Measurements from ENCODE around the gene STX1B.

Gene STX1B

DNA sequence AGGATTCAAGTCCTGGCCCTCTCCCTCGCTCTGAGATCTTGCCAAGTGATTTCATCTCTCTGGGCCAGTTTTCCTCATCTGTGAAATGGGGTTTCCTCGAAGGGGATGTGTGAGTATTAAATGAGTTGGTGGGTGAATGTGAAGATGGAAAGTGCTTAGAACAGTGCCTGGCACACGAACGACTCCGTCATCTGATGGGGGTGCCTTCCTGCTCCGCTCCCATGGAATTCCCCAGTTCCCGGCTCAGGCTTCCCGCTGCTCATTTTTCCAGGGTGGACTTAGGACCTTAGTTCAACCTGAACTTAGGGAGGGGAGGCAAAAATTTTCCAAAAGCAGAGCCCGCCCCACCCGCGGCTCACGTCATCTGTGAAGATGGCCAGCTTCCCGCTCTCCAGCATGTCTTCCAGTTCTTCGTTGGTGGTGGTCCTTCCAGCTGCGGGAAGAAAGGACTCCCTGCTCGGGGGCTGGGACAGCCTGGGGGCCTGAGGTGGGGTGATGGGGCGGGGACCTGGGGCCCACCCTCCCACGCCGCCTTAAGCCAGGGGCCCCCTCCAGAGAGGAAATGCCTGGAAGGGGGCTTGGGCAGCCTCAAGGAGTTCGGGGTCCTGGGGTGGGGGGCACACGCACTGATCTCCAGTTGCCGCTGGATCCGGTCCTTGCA lies 14.0 kb downstream of the STX1B start:
- DNase-seq (ENCODE audit: low read depth), result no peak

- no peak for DNase-seq (ENCODE audit: low read depth)
Measured at GRCh38 chr16:30995927-30996323, 14.5 kb downstream of the STX1B start.

- DNase-seq (ENCODE audit: low read depth), result no peak
Measured at GRCh38 chr16:30992931-30993816, 17.3 kb downstream of the STX1B start.

DNA sequence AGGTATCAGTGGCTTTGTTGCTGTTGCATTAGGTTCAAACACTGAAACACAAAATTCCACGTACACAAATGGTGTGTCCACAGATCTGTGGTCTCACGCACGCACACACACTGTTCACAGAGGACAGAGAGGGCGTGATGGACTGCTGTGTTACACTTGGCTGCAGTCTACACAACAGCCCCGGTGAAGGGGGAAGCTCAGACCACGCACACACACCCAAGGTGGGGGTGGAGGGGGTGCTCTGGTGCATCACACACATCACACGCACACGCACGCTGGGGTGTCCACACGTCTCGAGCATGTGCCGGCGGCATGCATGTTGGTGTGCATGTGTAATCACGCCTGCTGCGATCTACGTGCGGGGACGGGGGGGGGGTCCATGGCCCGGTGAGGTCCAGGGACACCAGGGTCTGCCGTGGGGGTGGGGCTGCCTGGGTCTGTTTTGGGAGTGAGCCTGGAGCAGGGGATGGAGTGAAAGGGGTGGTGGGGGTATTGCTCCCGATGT lies 18.1 kb downstream of the STX1B start:
- no peak for DNase-seq (ENCODE audit: low read depth)

GRCh38 chr16:30991052-30991451 lies 19.4 kb downstream of the STX1B start:
- no peak for DNase-seq (ENCODE audit: low read depth)

- no peak for DNase-seq (ENCODE audit: low read depth)
Measured at GRCh38 chr16:30990105-30990504, 20.3 kb downstream of the STX1B start.

- no peak for DNase-seq (ENCODE audit: low read depth)
Measured at GRCh38 chr16:30989469-30990047, 20.9 kb downstream of the STX1B start.

- no peak for DNase-seq (ENCODE audit: low read depth)
Measured at GRCh38 chr16:30987581-30988190, 22.8 kb downstream of the STX1B start.

GRCh38 chr16:30986129-30986991 lies 24.1 kb downstream of the STX1B start:
- DNase-seq (ENCODE audit: low read depth), result no peak

GRCh38 chr16:30985401-30986128 lies 24.9 kb downstream of the STX1B start:
- no peak for DNase-seq (ENCODE audit: low read depth)

DNA sequence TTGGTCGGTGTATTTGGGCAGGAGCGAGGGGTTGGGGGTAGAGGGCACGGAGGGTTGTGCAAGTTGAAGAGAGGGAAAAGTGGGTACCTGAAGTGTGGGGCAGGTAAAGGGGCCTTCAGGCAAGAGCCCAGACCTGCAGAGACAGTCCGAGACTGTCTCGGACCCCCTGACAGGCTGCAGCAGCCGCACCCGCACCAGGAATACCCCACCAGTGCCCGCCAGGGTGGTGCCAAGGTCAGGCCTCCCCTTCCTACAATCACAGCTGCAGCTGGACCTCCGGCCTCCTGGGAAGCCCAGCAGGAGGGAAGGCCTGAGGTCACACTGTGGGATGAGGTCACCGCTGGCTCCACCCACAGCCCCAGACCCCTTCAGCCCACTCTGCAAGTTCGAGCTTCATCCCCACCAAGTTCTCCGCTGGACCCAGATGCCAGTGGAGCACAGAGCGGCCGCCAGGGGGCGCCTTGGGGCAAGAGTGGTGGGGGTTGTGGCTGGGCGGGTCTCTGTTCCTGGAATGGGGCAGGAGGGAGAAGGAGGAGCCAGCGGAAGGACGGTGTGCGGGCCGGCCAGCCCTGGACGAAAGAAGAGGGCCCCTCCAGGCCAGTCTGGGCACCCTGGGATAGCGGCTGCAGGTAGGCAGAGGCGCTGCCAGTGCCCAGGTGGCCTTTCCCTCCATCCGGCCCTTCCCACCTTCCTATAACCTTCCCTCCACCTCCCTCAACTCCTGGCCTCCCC lies 25.6 kb downstream of the STX1B start, which contains the start of gene HSD3B7:
Gene HSD3B7, plus strand, starts transcription at position 539 of the 732 bp plus-strand sequence. CDS start 452 bp downstream, outside the sequence.
- no peak for DNase-seq (ENCODE audit: low read depth)

GRCh38 chr16:30983898-30984610 lies 26.4 kb downstream of the STX1B start:
- DNase-seq (ENCODE audit: low read depth), result no peak

DNA sequence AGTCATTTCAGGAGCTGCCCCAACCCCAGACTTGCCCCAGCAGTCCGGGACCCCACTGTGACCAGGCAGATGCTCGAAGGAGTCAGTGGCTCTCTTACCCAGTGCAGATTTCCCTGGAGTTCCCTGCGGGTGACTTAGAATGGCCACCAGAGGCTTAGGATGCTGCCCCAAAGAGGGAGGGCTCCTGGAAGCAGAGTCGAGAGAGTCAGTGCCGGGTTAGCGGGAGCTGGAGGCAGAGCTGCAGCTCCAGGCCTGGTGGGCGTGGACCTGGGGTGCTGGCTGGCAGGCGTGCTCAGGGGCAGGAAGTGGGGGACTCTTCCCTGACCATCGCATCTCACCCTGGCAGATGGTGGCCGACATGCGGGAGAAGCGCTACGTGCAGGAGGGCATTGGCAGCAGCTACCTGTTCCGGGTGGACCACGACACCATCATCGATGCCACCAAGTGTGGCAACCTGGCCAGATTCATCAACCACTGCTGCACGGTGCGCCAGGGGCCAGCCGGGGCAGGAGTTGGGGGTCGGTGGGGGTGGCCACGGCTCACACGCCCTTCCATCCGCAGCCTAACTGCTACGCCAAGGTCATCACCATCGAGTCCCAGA lies 27.0 kb downstream of the STX1B start:
- no peak for DNase-seq (ENCODE audit: low read depth)

DNA sequence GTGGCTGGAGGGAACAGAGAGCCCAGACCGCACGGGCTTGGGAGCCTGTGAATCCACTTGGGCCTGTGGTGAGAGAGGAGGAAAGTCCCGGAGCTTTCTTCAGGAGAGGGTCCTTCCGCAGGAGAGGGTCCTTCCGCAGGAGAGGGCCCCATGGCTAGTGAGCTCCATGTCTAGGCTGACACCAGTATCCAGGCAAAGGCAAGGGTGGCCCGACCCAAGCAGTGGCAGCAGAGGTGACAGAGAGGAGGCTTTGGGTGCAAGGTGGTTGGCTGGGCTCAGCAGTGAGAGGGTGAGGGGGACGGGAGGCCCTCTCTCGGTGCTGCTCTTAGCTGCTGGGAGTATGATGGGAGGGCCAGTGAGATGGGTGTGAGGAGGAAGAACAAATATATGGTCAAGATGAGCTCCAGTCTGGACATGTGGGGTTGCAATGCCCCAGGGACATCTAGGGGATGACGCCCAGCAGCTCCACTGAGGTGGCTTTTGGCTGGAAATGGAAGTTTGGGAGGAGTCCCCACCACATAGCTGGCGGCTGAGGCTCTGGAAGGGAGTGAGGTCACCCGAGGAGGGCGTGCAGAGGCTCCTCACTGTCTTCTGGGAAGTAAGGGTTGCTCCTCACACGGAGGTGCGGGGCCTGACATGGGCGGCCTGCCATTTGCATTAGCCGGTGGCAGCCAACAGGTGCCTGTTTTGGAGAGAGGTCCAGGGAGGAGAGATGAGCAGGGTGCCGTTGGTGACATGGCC lies 27.7 kb downstream of the STX1B start:
- DNase-seq (ENCODE audit: low read depth), result peak; percentile 52

GRCh38 chr16:30980959-30981358 lies 29.5 kb downstream of the STX1B start:
- no peak for DNase-seq (ENCODE audit: low read depth)

GRCh38 chr16:30980434-30980833 lies 30.0 kb downstream of the STX1B start:
- no peak for DNase-seq (ENCODE audit: low read depth)

- DNase-seq (ENCODE audit: low read depth), result no peak
Measured at GRCh38 chr16:30980023-30980371, 30.4 kb downstream of the STX1B start.

Measured in GM04503 (cell line).